Small intestine (tissue), 7 donors: Measurements from ENCODE around the gene PLAAT4. TPM values are rescaled to one million over a fixed set of nuclear protein-coding genes. Genes with fewer than 3 reads are reported as not detected.
"Not testable (repeated sequence)": the region's sequence is repeated elsewhere in the genome, so short reads cannot be mapped to it uniquely, and the experiment has no call there.

Source experiments
- DNase-seq, 2 donors: peaks; one replicate each; pipeline versions ENCODE4 v3.0.0 to v3.0.0-alpha.2; 2013
- FAIRE-seq: peaks from 2 replicates; lab custom pipeline; 2012; peaks lifted over from hg19 to GRCh38; lab: Jason Lieb, UNC
- H3K27ac ChIP-seq, 3 donors: one replicate each; pipeline ENCODE4 v1.5.1; 2013; ENCODE audit warnings: low read length in 2 of 3, mild to moderate bottlenecking in 2 of 3, control low read depth in 1 of 3, inconsistent platforms in 1 of 3, low read depth in 1 of 3, moderate library complexity in 1 of 3
- H3K27me3 ChIP-seq, 3 donors: one replicate each; pipeline ENCODE4 v1.6.1; 2013; ENCODE audit warnings: low read length in 3 of 3, inconsistent platforms in 1 of 3; ENCODE audit not compliant: control insufficient read depth in 3 of 3, insufficient read depth in 3 of 3
- H3K36me3 ChIP-seq, 3 donors: one replicate each; pipeline ENCODE4 v1.6.1; 2013; ENCODE audit warnings: low read length in 3 of 3, inconsistent platforms in 1 of 3, low read depth in 1 of 3, mild to moderate bottlenecking in 1 of 3, moderate library complexity in 1 of 3; ENCODE audit not compliant: control insufficient read depth in 3 of 3, insufficient read depth in 2 of 3
- H3K4me1 ChIP-seq, 3 donors: one replicate each; pipeline ENCODE4 v1.6.1; 2013; ENCODE audit warnings: low read length in 2 of 3, inconsistent platforms in 1 of 3, low read depth in 1 of 3, mild to moderate bottlenecking in 1 of 3, moderate library complexity in 1 of 3; ENCODE audit not compliant: control insufficient read depth in 3 of 3, insufficient read depth in 2 of 3
- H3K4me3 ChIP-seq, 3 donors: one replicate each; pipeline ENCODE4 v1.5.1; 2013; ENCODE audit warnings: low read length in 3 of 3, control low read depth in 1 of 3, inconsistent platforms in 1 of 3, low read depth in 1 of 3, mild to moderate bottlenecking in 1 of 3, moderate library complexity in 1 of 3
- H3K9me3 ChIP-seq, 2 donors: one replicate each; pipeline ENCODE4 v1.6.1; 2013; ENCODE audit warnings: low read depth in 1 of 2, low read length in 1 of 2; ENCODE audit not compliant: control insufficient read depth in 2 of 2, insufficient read depth in 1 of 2
- WGBS, 3 donors: extraction: QIAGEN DNeasy Blood & Tissue Kit; methylation state at CpG; one replicate each; pipeline ENCODE4 v1.1.7; 2013; 5-methylcytosine and 5-hydroxymethylcytosine counted together
- polyA plus RNA-seq, 4 donors: library from polyadenylated mRNA; stranded (reverse) in 3 of 4; unstranded in 1 of 4; fragments of 200-250 nt in 3 of 4; fragments of 120-200 nt in 1 of 4; gene quantifications; one replicate each; pipeline versions ENCODE4 v1.2.1 to v1.2.3, GENCODE V29; 2013
- donor health status: healthy with polysubstance abuse.
- donor health status: control.
- donor health status: control.
- donor health status: Bipolar disorder and iron deficiency.
- donor health status: healthy.

The PLAAT4 gene
- polyA plus RNA-seq, 4 donors = 10.8 to 360 (median 165) TPM

- no peak for FAIRE-seq
- no peak overlapping the region for H3K27ac ChIP-seq
- no peaks in the 10 kb centered on the region for H3K27me3 ChIP-seq
- H3K36me3 ChIP-seq = no peaks in the 10 kb centered on the region
- peaks cover 0 to 7% of the 10 kb centered on the region in 2 donors for H3K9me3 ChIP-seq
- H3K4me3 ChIP-seq = no peak overlapping the region
- no peak for DNase-seq
- no peaks in the 10 kb centered on the region for H3K4me1 ChIP-seq
- 94 to 97% (median 94%) methylated on average over 6 of the region's 6 CpGs for WGBS, 3 donors
These were observed 20.5 kb upstream of the PLAAT4 start for GRCh38 chr11:63516109-63516508.

- Histone ChIP-seq H3K4me1 (no peaks in the 10 kb centered on the region), H3K9me3 (peaks cover 0 to 7% of the 10 kb centered on the region in 2 donors), H3K27ac (no peak overlapping the region), H3K36me3 (no peaks in the 10 kb centered on the region), H3K4me3 (no peak overlapping the region), H3K27me3 (no peaks in the 10 kb centered on the region)
- WGBS, 3 donors = 81 to 92% (median 84%) methylated on average over 5 of the region's 5 CpGs
- FAIRE-seq = no peak
- no peak for DNase-seq
These were observed 19.5 kb upstream of the PLAAT4 start for GRCh38 chr11:63517156-63517555.

- no peak for FAIRE-seq
These were observed 18.1 kb upstream of the PLAAT4 start for GRCh38 chr11:63518548-63518947.

GRCh38 chr11:63520606-63521170 is 15.9 kb upstream of the PLAAT4 start:
- H3K27me3 ChIP-seq = no peaks in the 10 kb centered on the region
- no peak overlapping the region for H3K4me3 ChIP-seq
- H3K36me3 ChIP-seq = no peaks in the 10 kb centered on the region
- H3K9me3 ChIP-seq = peaks cover 0 to 27% of the 10 kb centered on the region in 2 donors
- H3K4me1 ChIP-seq = no peaks in the 10 kb centered on the region
- no peak overlapping the region for H3K27ac ChIP-seq
- DNase-seq = no peak
- FAIRE-seq = no peak
- WGBS, 3 donors = 54 to 83% (median 76%) methylated on average over 5 of the region's 5 CpGs

More at GRCh38 chr11:63518548-63518947, 18.1 kb upstream of the PLAAT4 start:
- H3K9me3 ChIP-seq = peaks cover 0 to 16% of the 10 kb centered on the region in 2 donors
- peak in 1 of 2 donors; percentile 25 for DNase-seq
- no peak overlapping the region for H3K27ac ChIP-seq
- H3K4me3 ChIP-seq = no peak overlapping the region
- H3K27me3 ChIP-seq = no peaks in the 10 kb centered on the region
- WGBS, 3 donors = 35 to 72% (median 54%) methylated on average over 1 of the region's 1 CpG
- no peaks in the 10 kb centered on the region for H3K36me3 ChIP-seq
- no peaks in the 10 kb centered on the region for H3K4me1 ChIP-seq

- Histone ChIP-seq H3K9me3 (peaks cover 0 to 27% of the 10 kb centered on the region in 2 donors), H3K27ac (no peak overlapping the region), H3K4me3 (no peak overlapping the region), H3K36me3 (no peaks in the 10 kb centered on the region), H3K27me3 (no peaks in the 10 kb centered on the region), H3K4me1 (no peaks in the 10 kb centered on the region)
- DNase-seq (no peak), FAIRE-seq (no peak)
- WGBS, 3 donors = 86 to 97% (median 93%) methylated on average over 2 of the region's 2 CpGs
These were observed 14.7 kb upstream of the PLAAT4 start for GRCh38 chr11:63521896-63522295.

GRCh38 chr11:63523151-63523550 is 13.5 kb upstream of the PLAAT4 start:
- no peak for FAIRE-seq
- 70 to 79% (median 72%) methylated on average over 7 of the region's 7 CpGs for WGBS, 3 donors
- no peaks in the 10 kb centered on the region for H3K36me3 ChIP-seq
- H3K4me3 ChIP-seq = no peak overlapping the region
- H3K4me1 ChIP-seq = no peaks in the 10 kb centered on the region
- H3K27me3 ChIP-seq = no peaks in the 10 kb centered on the region
- DNase-seq = no peak
- H3K27ac ChIP-seq = no peak overlapping the region
- peaks cover 0 to 27% of the 10 kb centered on the region in 2 donors for H3K9me3 ChIP-seq

- peaks cover 0 to 8% (median 0%) of the 10 kb centered on the region in 3 donors for H3K4me1 ChIP-seq
- no peak for FAIRE-seq
- no peak for DNase-seq
- no peaks in the 10 kb centered on the region for H3K27me3 ChIP-seq
- 77 to 81% (median 79%) methylated on average over 2 of the region's 2 CpGs for WGBS, 3 donors
- no peak overlapping the region for H3K27ac ChIP-seq
- H3K4me3 ChIP-seq = no peak overlapping the region
- H3K9me3 ChIP-seq = peaks cover 0 to 19% of the 10 kb centered on the region in 2 donors
- no peaks in the 10 kb centered on the region for H3K36me3 ChIP-seq
These were observed 8.9 kb upstream of the PLAAT4 start for GRCh38 chr11:63527667-63528066.

GRCh38 chr11:63528156-63528555 is 8.5 kb upstream of the PLAAT4 start:
- not testable (repeated sequence) for DNase-seq, H3K4me3 ChIP-seq, H3K27ac ChIP-seq, H3K36me3 ChIP-seq, FAIRE-seq, H3K4me1 ChIP-seq, H3K27me3 ChIP-seq
- peaks cover 0 to 14% of the 10 kb centered on the region in 2 donors for H3K9me3 ChIP-seq
- WGBS, 3 donors = 31 to 67% (median 65%) methylated on average over 3 to 8 of the region's 11 CpGs
